GM18909 (cell line): ENCODE data around the gene PYM1.
A peak's percentile ranks its signal among the peaks of the same experiment; 100 is the strongest.
"Not testable (repeated sequence)": the region's sequence is repeated elsewhere in the genome, so short reads cannot be mapped to it uniquely, and the experiment has no call there.

Source experiments
- ATAC-seq: cut with Tn5 transposase; IDR thresholded peaks from one replicate; pipeline ENCODE4 v1.9.1; 2021; ENCODE audit warnings: mild to moderate bottlenecking; ENCODE audit not compliant: unreplicated experiment, poor library complexity

PYM1 gene

GRCh38 chr12:55940065-55940732 lies 12.5 kb upstream of the PYM1 start:
- peak; percentile 95 for ATAC-seq

- no peak for ATAC-seq
Observed at GRCh38 chr12:55938826-55939501, 11.3 kb upstream of the PYM1 start.

GRCh38 chr12:55937981-55938380 lies 10.3 kb upstream of the PYM1 start:
- ATAC-seq, result no peak

GRCh38 chr12:55935738-55936151 lies 8.1 kb upstream of the PYM1 start:
- ATAC-seq, result no peak

- no peak for ATAC-seq
Observed at GRCh38 chr12:55934773-55935172, 7.1 kb upstream of the PYM1 start.

GRCh38 chr12:55933799-55934742 lies 6.4 kb upstream of the PYM1 start:
- ATAC-seq, result no peak

- no peak for ATAC-seq
Observed at GRCh38 chr12:55933169-55933798, 5.6 kb upstream of the PYM1 start.

GRCh38 chr12:55932551-55932910 lies 4.8 kb upstream of the PYM1 start:
- no peak for ATAC-seq

- no peak for ATAC-seq
Observed at GRCh38 chr12:55931780-55932550, 4.3 kb upstream of the PYM1 start.

GRCh38 chr12:55931317-55931779 lies 3.7 kb upstream of the PYM1 start:
- no peak for ATAC-seq

- peak; percentile 13 for ATAC-seq
Observed at GRCh38 chr12:55930771-55931316, 3.1 kb upstream of the PYM1 start, which contains the start of gene DGKA. Gene DGKA, plus strand, starts transcription at chr12:55931162. Its CDS starts 5,342 bp downstream, at chr12:55936504.

- peak; percentile 49 for ATAC-seq
Observed at GRCh38 chr12:55929306-55929791, 1.7 kb upstream of the PYM1 start.

GRCh38 chr12:55926738-55927587 lies 731 bp downstream of the PYM1 start:
- ATAC-seq, result peak; percentile 45

- ATAC-seq, result no peak
Observed at GRCh38 chr12:55925870-55926737, 1.6 kb downstream of the PYM1 start.

- no peak for ATAC-seq
Observed at GRCh38 chr12:55925371-55925770, 2.3 kb downstream of the PYM1 start.

GRCh38 chr12:55923648-55924047 lies 4.0 kb downstream of the PYM1 start:
- not testable (repeated sequence) for ATAC-seq

- ATAC-seq, result no peak
Observed at GRCh38 chr12:55922126-55922525, 5.6 kb downstream of the PYM1 start.
